ENCODE results near the gene LRMDA. TPM values are rescaled to one million over a fixed set of nuclear protein-coding genes. Genes with fewer than 3 reads are reported as not detected.
"Not testable (repeated sequence)": the region's sequence is repeated elsewhere in the genome, so short reads cannot be mapped to it uniquely, and the experiment has no call there.

The LRMDA gene
- total RNA-seq, 3 donors from 2014 or later: 9.4 to 14.9 (median 10.3) TPM

DNA sequence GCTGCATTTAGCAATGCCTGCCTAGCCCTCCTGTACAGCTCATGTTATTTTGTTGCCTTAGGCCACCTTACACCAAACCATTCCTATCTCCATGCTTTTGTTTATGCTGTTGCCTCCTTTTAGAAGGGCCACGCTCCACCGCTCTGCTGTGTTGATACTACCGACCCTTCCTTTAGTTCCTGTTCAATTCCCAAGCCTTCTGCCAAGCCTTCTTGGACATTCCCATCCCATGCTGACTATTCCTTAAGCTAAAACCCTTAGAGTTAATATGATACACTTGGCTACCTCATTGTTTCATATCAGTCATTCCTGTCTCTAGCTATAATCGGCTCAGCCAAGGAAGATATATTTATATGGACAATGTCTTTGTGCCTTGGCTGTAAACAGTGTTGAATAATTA lies 705.5 kb downstream of the LRMDA start:
- DNase-seq (no peak), ATAC-seq (no peak)
- no peaks in the 10 kb centered on the region for H3K4me1 ChIP-seq (ENCODE audit: low read depth)
- intact Hi-C loops (cut with DNase I, micrococcal nuclease): no loop called here
- H3K36me3 ChIP-seq (ENCODE audit: low read depth): no peaks in the 10 kb centered on the region
- TF ChIP-seq, protein P1, sequence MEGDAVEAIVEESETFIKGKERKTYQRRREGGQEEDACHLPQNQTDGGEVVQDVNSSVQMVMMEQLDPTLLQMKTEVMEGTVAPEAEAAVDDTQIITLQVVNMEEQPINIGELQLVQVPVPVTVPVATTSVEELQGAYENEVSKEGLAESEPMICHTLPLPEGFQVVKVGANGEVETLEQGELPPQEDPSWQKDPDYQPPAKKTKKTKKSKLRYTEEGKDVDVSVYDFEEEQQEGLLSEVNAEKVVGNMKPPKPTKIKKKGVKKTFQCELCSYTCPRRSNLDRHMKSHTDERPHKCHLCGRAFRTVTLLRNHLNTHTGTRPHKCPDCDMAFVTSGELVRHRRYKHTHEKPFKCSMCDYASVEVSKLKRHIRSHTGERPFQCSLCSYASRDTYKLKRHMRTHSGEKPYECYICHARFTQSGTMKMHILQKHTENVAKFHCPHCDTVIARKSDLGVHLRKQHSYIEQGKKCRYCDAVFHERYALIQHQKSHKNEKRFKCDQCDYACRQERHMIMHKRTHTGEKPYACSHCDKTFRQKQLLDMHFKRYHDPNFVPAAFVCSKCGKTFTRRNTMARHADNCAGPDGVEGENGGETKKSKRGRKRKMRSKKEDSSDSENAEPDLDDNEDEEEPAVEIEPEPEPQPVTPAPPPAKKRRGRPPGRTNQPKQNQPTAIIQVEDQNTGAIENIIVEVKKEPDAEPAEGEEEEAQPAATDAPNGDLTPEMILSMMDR (IDR thresholded peaks at IDR 0.05): no peak
- no peaks in the 10 kb centered on the region for H3K9me3 ChIP-seq
- H3K4me3 ChIP-seq: no peak overlapping the region

DNA sequence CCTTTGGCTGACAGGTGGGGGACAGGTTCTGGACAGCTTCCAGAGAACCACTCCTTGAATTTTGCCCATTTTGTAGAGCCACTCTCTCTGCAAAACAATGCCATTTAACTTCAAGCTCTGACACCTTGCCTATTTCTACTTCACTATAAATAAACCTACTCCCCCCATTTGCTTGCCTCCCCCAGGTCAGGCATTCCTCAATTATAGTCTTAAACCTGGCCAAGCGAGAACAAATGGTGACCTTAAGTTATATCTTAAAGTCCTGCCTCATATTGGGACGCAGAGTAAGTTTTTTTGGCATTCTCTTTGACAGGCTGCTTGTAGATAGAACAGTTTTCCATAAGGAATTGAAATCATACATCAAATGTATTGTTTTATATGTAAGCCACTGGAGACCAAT lies 706.9 kb downstream of the LRMDA start:
- intact Hi-C loops (cut with DNase I, micrococcal nuclease): no loop called here
- DNase-seq: no peak
- no peak overlapping the region for H3K4me3 ChIP-seq
- no peaks in the 10 kb centered on the region for H3K9me3 ChIP-seq
- no peak for ATAC-seq
- H3K4me1 ChIP-seq (ENCODE audit: low read depth): no peaks in the 10 kb centered on the region
- TF ChIP-seq, protein P1 (IDR thresholded peaks at IDR 0.05): no peak
- H3K36me3 ChIP-seq (ENCODE audit: low read depth): no peaks in the 10 kb centered on the region

DNA sequence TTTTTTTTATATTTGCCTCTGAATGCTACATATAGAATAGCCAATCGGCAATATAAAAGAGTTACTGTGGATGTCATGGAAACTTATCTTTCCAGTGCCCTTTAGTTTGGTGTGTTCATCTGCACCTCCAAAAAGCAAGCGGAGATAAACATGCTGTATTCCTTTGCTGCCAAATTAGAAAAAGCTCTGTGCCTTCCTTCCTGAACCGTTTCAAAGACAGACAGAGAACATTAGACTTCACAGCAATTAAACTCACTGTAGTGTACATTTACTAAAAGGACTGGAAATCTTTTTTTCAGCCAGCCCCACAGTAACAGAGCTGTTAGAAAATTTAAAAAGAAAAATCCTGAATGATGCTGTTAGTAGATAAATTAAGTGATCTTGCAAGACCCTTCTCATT lies 707.5 kb downstream of the LRMDA start:
- no peaks in the 10 kb centered on the region for H3K9me3 ChIP-seq
- no peak for ATAC-seq
- DNase-seq: no peak

DNA sequence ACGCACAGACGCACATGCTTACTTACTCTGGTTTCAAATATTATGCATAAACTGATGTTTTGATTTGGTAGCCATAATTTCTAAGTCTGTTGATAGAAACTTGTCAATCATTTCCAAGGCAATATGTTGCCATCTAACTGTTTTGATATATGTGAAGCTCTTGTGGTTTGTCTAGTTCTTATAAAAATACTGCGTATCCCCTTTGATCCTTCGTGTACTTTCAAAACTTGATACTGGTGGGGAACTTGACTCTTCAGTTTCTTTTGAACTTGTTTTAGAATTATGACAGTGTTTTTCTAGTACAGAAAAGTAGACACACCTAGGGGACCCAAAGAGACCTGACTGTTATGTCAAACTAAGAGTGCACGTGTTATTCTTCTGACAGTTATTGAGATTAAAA lies 708.0 kb downstream of the LRMDA start:
- intact Hi-C loops (cut with DNase I, micrococcal nuclease): no loop called here
- TF ChIP-seq, protein P1 (IDR thresholded peaks at IDR 0.05): no peak
- Histone ChIP-seq H3K4me1 (ENCODE audit: low read depth) (no peaks in the 10 kb centered on the region), H3K4me3 (no peak overlapping the region), H3K36me3 (ENCODE audit: low read depth) (no peaks in the 10 kb centered on the region), H3K9me3 (no peaks in the 10 kb centered on the region)
- DNase-seq: no peak
- no peak for ATAC-seq

More for the DNA sequence above, 707.5 kb downstream of the LRMDA start:
- TF ChIP-seq, protein P1 (IDR thresholded peaks at IDR 0.05): no peak
- intact Hi-C loops (cut with DNase I, micrococcal nuclease): no loop called here
- H3K4me1 ChIP-seq (ENCODE audit: low read depth): no peaks in the 10 kb centered on the region
- no peaks in the 10 kb centered on the region for H3K36me3 ChIP-seq (ENCODE audit: low read depth)
- no peak overlapping the region for H3K4me3 ChIP-seq

DNA sequence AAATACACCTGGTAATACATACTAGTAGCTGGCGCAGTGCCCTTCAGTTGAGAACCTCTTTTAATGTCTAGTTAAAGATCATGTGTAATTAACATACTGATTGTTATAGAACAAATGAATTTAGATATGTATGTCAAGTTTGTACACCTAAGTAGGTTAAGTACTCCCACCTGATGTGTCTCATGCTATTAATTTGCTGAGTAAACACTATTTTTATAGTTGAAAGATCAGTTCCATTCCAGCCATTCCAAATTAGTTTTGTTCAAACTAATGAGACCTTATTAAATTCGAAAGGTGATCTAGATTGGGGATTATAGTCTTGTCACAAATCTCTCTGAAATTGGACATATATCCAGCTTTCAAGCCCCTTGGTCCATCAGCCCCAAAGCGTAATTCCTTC lies 710.0 kb downstream of the LRMDA start:
- Histone ChIP-seq H3K4me1 (ENCODE audit: low read depth) (no peaks in the 10 kb centered on the region), H3K36me3 (ENCODE audit: low read depth) (no peaks in the 10 kb centered on the region), H3K4me3 (no peak overlapping the region), H3K9me3 (no peaks in the 10 kb centered on the region)
- ATAC-seq: no peak
- no peak for DNase-seq
- TF ChIP-seq, protein P1 (IDR thresholded peaks at IDR 0.05): no peak
- intact Hi-C loops (cut with DNase I, micrococcal nuclease): no loop called here

DNA sequence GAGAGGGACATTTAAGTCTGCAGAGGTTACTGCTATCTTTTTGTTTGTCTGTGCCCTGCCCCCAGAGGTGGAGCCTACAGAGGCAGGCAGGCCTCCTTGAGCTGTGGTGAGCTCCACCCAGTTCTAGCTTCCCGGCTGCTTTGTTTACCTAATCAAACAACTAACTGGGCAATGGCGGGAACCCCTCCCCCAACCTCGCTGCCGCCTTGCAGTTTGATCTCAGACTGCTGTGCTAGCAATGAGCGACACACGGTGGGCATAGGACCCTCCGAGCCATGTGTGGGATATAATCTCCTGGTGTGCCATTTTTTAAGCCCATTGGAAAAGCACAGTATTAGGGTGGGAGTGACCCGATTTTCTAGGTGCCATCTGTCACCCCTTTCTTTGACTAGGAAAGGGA lies 716.8 kb downstream of the LRMDA start:
- DNase-seq; H3K9me3 ChIP-seq; H3K36me3 ChIP-seq (ENCODE audit: low read depth); ATAC-seq; H3K4me3 ChIP-seq; intact Hi-C loops (cut with DNase I, micrococcal nuclease); H3K4me1 ChIP-seq (ENCODE audit: low read depth): not testable (repeated sequence)

Measured in mucosa of descending colon (tissue), 3 donors.